Dermis blood vessel endothelial cell (primary cell): ENCODE data around the gene TIMD4. TPM values are rescaled to one million over a fixed set of nuclear protein-coding genes. Genes with fewer than 3 reads are reported as not detected.

ENCODE experiments used
- total RNA-seq: library from RNA; depleted of rRNA; stranded (reverse); fragments of >200 nt; gene quantifications from 2 replicates; pipeline ENCODE4 v1.2.3, GENCODE V29; 2014

The TIMD4 gene
- total RNA-seq, 1 donor from 2014 or later: not detected

Other genes starting within 250 kb of the TIMD4 start
- 0.17 and 0.19 TPM in 2 replicates for gene PPP1R2B, start 112.9 kb downstream of the TIMD4 start, total RNA-seq
- gene HAVCR1, start 95.9 kb upstream of the TIMD4 start, total RNA-seq: 0.28 and 1.0 TPM in 2 replicates
- gene HAVCR2, start 145.8 kb upstream of the TIMD4 start, total RNA-seq: under 0.01 and 0.09 TPM in 2 replicates
- 7.7 and 7.8 TPM in 2 replicates for gene MED7, start 179.6 kb upstream of the TIMD4 start, total RNA-seq
- not detected in 2 replicates for gene GARIN3, start 203.0 kb upstream of the TIMD4 start, total RNA-seq
- gene ITK, start 217.6 kb upstream of the TIMD4 start, total RNA-seq: not detected in 2 replicates